Activated naive CD4-positive, alpha-beta T cell treated with anti-CD3 and anti-CD28 coated beads for 36 hours (primary cell): ENCODE measurements around the gene NR1I2. TPM values are rescaled to one million over a fixed set of nuclear protein-coding genes. Genes with fewer than 3 reads are reported as not detected.

Experiments used
- CTCF ChIA-PET: fragments of 350-600 bp; sonication (Branson Sonifier 250); formaldehyde crosslinking; loops from one replicate; lab custom pipeline; 2021; ENCODE audit warnings: antibody characterized with exemption; lab: Charles Lee
- DNase-seq: peaks from one replicate; pipeline ENCODE4 v3.0.0-alpha.2; 2020
- H3K27ac Mint-ChIP-seq: one replicate; pipeline ENCODE4 v1.8.0; 2021; ENCODE audit warnings: mild to moderate bottlenecking, mixed read lengths
- H3K27me3 Mint-ChIP-seq: one replicate; pipeline ENCODE4 v1.8.0; 2021; ENCODE audit warnings: low read depth, mixed read lengths
- H3K36me3 Mint-ChIP-seq: one replicate; pipeline ENCODE4 v1.8.0; 2021; ENCODE audit warnings: low read depth, mixed read lengths
- H3K4me1 Mint-ChIP-seq: one replicate; pipeline ENCODE4 v1.8.0; 2021; ENCODE audit warnings: low read depth, mixed read lengths
- H3K4me3 Mint-ChIP-seq: one replicate; pipeline ENCODE4 v1.8.0; 2021; ENCODE audit warnings: mild to moderate bottlenecking, moderate library complexity, mixed read lengths
- H3K9me3 Mint-ChIP-seq: one replicate; pipeline ENCODE4 v1.8.0; 2021; ENCODE audit warnings: mixed read lengths
- intact Hi-C: fragments of 100-400 bp; cut with micrococcal nuclease; formaldehyde crosslinking; loops from one replicate; pipeline ENCODE4 v1.15.1; 2023
- total RNA-seq, 2 experiments: library from RNA; stranded (reverse); gene quantifications; one replicate each; pipeline ENCODE4 v1.2.3, GENCODE V29; 2021

The NR1I2 gene
- total RNA-seq, 2 experiments from 2014 or later, result 0.88 to 0.89 TPM

DNA sequence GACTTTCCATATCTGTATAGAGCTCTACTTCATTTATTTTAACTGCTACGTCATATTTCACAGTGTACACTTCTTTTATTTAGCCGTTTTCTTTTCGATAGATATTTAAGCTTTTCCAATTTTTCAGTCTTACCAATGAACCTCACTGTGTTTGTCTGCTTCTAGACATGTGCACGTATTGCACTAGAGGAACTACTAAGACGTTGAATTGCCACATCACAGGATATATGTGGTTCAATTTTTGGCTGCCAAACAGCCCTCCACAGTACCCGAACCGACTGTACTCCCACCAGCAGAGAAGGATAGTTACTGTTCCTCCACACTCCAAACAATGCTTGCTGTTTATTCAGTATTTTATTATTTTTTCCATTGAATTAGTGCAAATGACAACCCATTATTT, 2.0 kb downstream of the NR1I2 start:
- H3K27ac Mint-ChIP-seq, result no peak overlapping the region
- CTCF ChIA-PET, result no interaction called here
- peaks cover 7% of the 10 kb centered on the region for H3K4me1 Mint-ChIP-seq
- no peak for DNase-seq
- no peaks in the 10 kb centered on the region for H3K27me3 Mint-ChIP-seq
- no peak overlapping the region for H3K4me3 Mint-ChIP-seq
- no peaks in the 10 kb centered on the region for H3K36me3 Mint-ChIP-seq
- intact Hi-C loops, result no loop called here
- no peaks in the 10 kb centered on the region for H3K9me3 Mint-ChIP-seq

- Mint-ChIP-seq H3K9me3 (peaks cover 2% of the 10 kb centered on the region), H3K27me3 (no peaks in the 10 kb centered on the region), H3K36me3 (no peaks in the 10 kb centered on the region), H3K4me3 (no peak overlapping the region), H3K27ac (no peak overlapping the region), H3K4me1 (no peaks in the 10 kb centered on the region)
- CTCF ChIA-PET, result interaction anchor here (0.7 kb wide), 1 partner anchor 31 kb away, joined by 3 read pairs; no protein-coding TSS in a partner anchor
- DNase-seq, result no peak
- intact Hi-C loops, result no loop called here
Observed at GRCh38 chr3:119786409-119786808, 4.5 kb downstream of the NR1I2 start.

DNA sequence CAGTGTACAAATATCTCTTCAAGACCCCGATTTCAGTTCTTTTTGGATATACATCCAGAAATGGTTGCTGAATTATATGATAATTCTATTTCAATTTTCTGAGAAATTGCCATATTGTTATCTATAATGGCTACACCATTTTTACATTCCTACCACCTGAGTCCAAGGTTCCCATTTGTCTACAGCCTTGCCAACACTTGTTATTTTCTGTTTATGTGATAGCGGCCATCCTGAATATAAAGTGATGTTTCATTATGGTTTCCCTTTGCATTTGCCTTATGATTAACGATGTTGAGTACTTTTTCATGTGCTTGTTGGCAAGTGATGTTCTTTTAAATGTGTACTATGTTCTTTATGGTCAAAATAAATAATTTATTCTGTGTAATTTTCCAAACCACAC, 8.5 kb downstream of the NR1I2 start:
- DNase-seq, result no peak
- intact Hi-C loops, result no loop called here
- no peaks in the 10 kb centered on the region for H3K36me3 Mint-ChIP-seq
- H3K4me3 Mint-ChIP-seq, result no peak overlapping the region
- CTCF ChIA-PET, result no interaction called here
- no peaks in the 10 kb centered on the region for H3K27me3 Mint-ChIP-seq
- no peaks in the 10 kb centered on the region for H3K4me1 Mint-ChIP-seq
- H3K9me3 Mint-ChIP-seq, result peaks cover 2% of the 10 kb centered on the region
- no peak overlapping the region for H3K27ac Mint-ChIP-seq

GRCh38 chr3:119792270-119792669, 10.4 kb downstream of the NR1I2 start:
- DNase-seq, result no peak
- Mint-ChIP-seq H3K9me3 (peaks cover 2% of the 10 kb centered on the region), H3K4me3 (no peak overlapping the region), H3K36me3 (no peaks in the 10 kb centered on the region), H3K4me1 (no peaks in the 10 kb centered on the region), H3K27me3 (peaks cover 4% of the 10 kb centered on the region), H3K27ac (no peak overlapping the region)
- CTCF ChIA-PET, result interaction anchor here (0.7 kb wide), 1 partner anchor 409 kb away, joined by 3 read pairs; no protein-coding TSS in a partner anchor
- intact Hi-C loops, result no loop called here

DNA sequence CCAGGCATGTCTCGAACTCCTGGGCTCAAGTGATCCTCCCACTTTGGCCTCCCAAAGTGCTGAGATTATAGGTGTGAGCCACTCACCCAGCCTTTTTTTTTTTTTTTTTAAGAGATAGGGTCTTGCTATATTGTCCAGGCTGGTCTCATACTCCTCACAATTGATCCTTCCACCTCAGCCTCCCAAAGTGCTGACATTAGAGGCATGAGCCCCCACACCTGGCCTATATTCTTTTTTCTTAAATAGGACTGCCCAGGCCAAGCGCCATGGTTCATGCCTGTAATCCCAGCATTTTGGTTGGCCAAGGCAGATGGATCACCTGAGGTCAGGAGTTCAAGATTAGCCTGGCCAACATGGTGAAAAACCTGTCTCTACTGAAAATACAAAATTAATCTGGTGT, 12.5 kb downstream of the NR1I2 start:
- no peaks in the 10 kb centered on the region for H3K9me3 Mint-ChIP-seq
- CTCF ChIA-PET, result no interaction called here

DNA sequence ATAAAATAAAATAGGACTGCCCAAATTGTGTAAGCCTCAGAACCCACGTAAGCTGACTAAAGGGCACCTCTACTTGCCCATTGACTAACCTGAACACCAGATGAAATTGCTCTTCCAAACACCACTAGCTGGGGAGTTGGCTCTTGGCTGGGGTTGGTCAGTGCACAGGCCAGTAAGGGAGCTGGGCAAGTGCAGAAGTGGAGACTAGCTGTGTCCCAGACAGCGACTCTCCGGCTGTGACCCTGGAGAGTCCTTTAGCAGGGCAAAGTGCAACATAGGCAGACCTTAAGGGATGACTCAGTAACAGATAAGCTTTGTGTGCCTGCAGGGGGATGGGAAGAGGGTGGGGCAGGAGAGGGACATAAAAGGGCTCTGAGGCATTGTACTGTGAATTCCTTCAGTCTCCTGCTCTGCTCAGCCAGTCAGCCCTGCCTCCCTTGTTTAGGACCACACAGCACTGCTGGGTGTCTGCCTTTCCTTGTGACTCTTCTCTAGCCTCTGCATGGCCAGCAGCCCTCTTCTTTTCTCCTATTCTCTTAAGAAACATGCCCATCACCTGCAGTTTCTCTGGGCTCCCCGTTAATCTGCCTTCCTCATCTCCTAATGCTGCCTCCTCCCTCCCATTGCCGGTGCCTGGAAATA, 13.2 kb downstream of the NR1I2 start:
- H3K27ac Mint-ChIP-seq, result no peak overlapping the region
- H3K9me3 Mint-ChIP-seq, result no peaks in the 10 kb centered on the region
- no peak for DNase-seq
- intact Hi-C loops, result no loop called here
- CTCF ChIA-PET, result no interaction called here
- no peak overlapping the region for H3K4me3 Mint-ChIP-seq
- no peaks in the 10 kb centered on the region for H3K36me3 Mint-ChIP-seq
- peaks cover 4% of the 10 kb centered on the region for H3K27me3 Mint-ChIP-seq
- no peaks in the 10 kb centered on the region for H3K4me1 Mint-ChIP-seq

More for the DNA sequence above, 12.5 kb downstream of the NR1I2 start:
- Mint-ChIP-seq H3K4me1 (no peaks in the 10 kb centered on the region), H3K27me3 (peaks cover 4% of the 10 kb centered on the region), H3K27ac (no peak overlapping the region), H3K4me3 (no peak overlapping the region), H3K36me3 (no peaks in the 10 kb centered on the region)
- DNase-seq, result no peak
- intact Hi-C loops, result no loop called here

DNA sequence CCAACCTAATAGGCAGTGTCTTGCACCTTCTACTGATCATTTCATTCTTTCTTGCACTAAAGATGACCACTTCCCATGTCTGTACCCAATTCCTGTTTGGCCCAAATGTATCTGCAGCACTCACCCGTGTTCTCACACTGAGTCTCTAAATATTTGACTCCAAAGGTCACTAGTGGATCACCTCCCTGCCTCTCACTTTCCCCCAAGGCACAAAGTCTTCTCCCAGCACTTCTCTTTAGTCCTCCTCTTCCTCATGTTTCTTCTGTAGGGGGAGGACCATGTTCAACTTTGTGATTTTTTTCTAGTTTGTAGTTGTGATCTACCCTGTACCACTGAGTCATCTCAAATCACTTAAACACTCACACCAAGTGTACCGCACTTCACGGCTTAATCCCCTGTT, 13.9 kb downstream of the NR1I2 start:
- Mint-ChIP-seq H3K27ac (no peak overlapping the region), H3K36me3 (no peaks in the 10 kb centered on the region), H3K9me3 (no peaks in the 10 kb centered on the region), H3K27me3 (peaks cover 4% of the 10 kb centered on the region), H3K4me3 (no peak overlapping the region), H3K4me1 (no peaks in the 10 kb centered on the region)
- intact Hi-C loops, result no loop called here
- no peak for DNase-seq
- CTCF ChIA-PET, result no interaction called here

DNA sequence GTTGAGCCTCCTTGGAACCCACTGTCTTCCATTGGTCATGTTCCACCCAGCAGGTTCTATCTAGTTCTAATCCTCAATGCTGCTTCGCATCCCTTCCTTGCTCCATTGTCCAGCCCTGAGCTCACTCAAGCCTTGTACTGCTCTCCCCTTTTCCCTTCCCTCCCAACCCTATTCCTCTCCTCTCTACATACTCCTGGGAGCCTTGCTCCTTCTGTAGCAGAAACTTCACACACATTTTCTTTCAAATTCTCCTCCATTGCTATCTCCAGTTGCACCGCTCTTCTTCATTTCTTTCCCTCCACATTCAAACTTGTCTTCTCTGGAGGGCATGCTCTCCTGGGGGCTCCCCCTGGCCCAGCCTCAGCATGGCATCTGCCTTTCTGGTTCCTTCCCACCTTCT, 14.5 kb downstream of the NR1I2 start:
- CTCF ChIA-PET, result no interaction called here
- H3K27ac Mint-ChIP-seq, result no peak overlapping the region
- intact Hi-C loops, result no loop called here

GRCh38 chr3:119796785-119797184, 14.9 kb downstream of the NR1I2 start:
- H3K27me3 Mint-ChIP-seq, result peaks cover 4% of the 10 kb centered on the region
- H3K4me1 Mint-ChIP-seq, result no peaks in the 10 kb centered on the region
- CTCF ChIA-PET, result no interaction called here
- no peaks in the 10 kb centered on the region for H3K36me3 Mint-ChIP-seq
- no peaks in the 10 kb centered on the region for H3K9me3 Mint-ChIP-seq
- DNase-seq, result no peak
- intact Hi-C loops, result no loop called here
- H3K27ac Mint-ChIP-seq, result no peak overlapping the region
- no peak overlapping the region for H3K4me3 Mint-ChIP-seq

More for the DNA sequence above, 14.5 kb downstream of the NR1I2 start:
- Mint-ChIP-seq H3K27me3 (peaks cover 4% of the 10 kb centered on the region), H3K9me3 (no peaks in the 10 kb centered on the region), H3K4me3 (no peak overlapping the region), H3K36me3 (no peaks in the 10 kb centered on the region), H3K4me1 (no peaks in the 10 kb centered on the region)
- no peak for DNase-seq

DNA sequence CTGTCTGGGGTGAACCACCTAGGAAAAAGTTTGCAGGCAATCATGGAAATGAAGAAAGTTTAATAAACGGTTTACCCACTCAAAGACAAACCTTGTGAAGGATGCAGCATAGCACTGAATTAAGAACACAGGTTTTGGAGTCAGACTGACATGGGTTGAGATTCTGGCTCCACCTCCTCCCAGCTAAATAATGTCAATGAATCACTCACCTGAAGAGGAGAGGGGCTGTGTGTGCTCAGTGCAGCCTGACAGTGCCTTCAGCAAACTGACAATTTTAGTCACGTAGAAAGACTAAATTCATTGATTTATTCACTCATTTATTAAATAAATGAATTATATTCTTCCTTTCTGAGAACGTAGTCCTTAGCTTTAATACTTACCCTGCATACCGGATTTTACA, 18.9 kb downstream of the NR1I2 start:
- CTCF ChIA-PET, result no interaction called here
- H3K36me3 Mint-ChIP-seq, result no peaks in the 10 kb centered on the region
- peaks cover 4% of the 10 kb centered on the region for H3K27me3 Mint-ChIP-seq
- intact Hi-C loops, result no loop called here
- H3K9me3 Mint-ChIP-seq, result no peaks in the 10 kb centered on the region
- H3K4me1 Mint-ChIP-seq, result no peaks in the 10 kb centered on the region
- H3K27ac Mint-ChIP-seq, result no peak overlapping the region
- no peak overlapping the region for H3K4me3 Mint-ChIP-seq
- no peak for DNase-seq

DNA sequence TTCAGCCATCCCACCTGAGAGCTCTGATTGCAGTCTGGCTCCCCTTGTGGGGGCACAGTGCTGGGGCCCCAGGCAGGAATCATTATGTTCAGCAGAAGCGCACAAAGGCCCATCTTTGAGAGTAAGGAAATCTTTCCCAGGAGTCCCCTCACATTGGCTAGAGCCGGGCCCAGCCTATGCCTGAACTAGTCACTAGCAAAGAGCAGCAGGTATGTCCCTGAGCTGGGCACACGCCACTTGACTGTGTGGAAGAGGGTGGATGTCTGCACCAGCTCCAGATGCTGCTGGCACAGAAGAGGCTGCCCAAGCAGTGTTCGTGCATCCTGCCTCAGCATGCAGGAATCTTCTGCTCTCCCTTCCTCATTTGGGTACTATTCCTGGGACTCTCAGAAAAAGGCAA, 26.3 kb downstream of the NR1I2 start:
- intact Hi-C loops, result no loop called here
- Mint-ChIP-seq H3K4me1 (peaks cover 10% of the 10 kb centered on the region), H3K4me3 (no peak overlapping the region), H3K27ac (no peak overlapping the region), H3K27me3 (no peaks in the 10 kb centered on the region), H3K36me3 (no peaks in the 10 kb centered on the region), H3K9me3 (no peaks in the 10 kb centered on the region)
- CTCF ChIA-PET, result interaction anchor here (0.7 to 2.0 kb wide), 2 partner anchors 81 to 339 kb away, joined by 4 read pairs; no protein-coding TSS in a partner anchor
- DNase-seq, result no peak

GRCh38 chr3:119808843-119809242, 26.9 kb downstream of the NR1I2 start:
- CTCF ChIA-PET, result interaction anchor here (0.9 to 2.3 kb wide), 3 partner anchors 82 to 609 kb away, joined by 3 to 5 read pairs (median 4); no protein-coding TSS in a partner anchor
- no peak for DNase-seq
- intact Hi-C loops, result no loop called here
- no peaks in the 10 kb centered on the region for H3K36me3 Mint-ChIP-seq
- no peak overlapping the region for H3K4me3 Mint-ChIP-seq
- no peaks in the 10 kb centered on the region for H3K9me3 Mint-ChIP-seq
- H3K27ac Mint-ChIP-seq, result no peak overlapping the region
- no peaks in the 10 kb centered on the region for H3K27me3 Mint-ChIP-seq
- peaks cover 10% of the 10 kb centered on the region for H3K4me1 Mint-ChIP-seq
